Naive thymus-derived CD4-positive, alpha-beta T cell (primary cell): Measurements from ENCODE around the gene ERGIC3. TPM values are rescaled to one million over a fixed set of nuclear protein-coding genes. Genes with fewer than 3 reads are reported as not detected.
A peak's percentile ranks its signal among the peaks of the same experiment; 100 is the strongest.

Source experiments
- ATAC-seq: fragments of 150-1000 bp; cut with Tn5 transposase; 2 replicates; pipeline ENCODE4 v1.10.0; 2021; ENCODE audit warnings: mild to moderate bottlenecking, moderate library complexity
- CTCF ChIA-PET: fragments of 350-600 bp; sonication (Branson Sonifier 250); formaldehyde crosslinking; loops from one replicate; lab custom pipeline; 2021; ENCODE audit warnings: antibody characterized with exemption; lab: Charles Lee
- POLR2A ChIA-PET: fragments of 350-600 bp; sonication (Branson Sonifier 250); formaldehyde crosslinking; loops from one replicate; lab custom pipeline; 2021; ENCODE audit warnings: antibody characterized with exemption, inconsistent platforms; lab: Charles Lee
- DNase-seq, 9 donors: peaks; one replicate each; pipeline versions ENCODE4 v3.0.0 to v3.0.0-alpha.2; 2020 to 2022; ENCODE audit warnings: mixed read lengths in 1 of 9
- H3K27ac ChIP-seq: one replicate; pipeline ENCODE4 v1.7.0; 2013; ENCODE audit warnings: mild to moderate bottlenecking, low read depth, low read length, moderate library complexity
- H3K27me3 ChIP-seq, 2 donors: one replicate each; pipeline ENCODE4 v1.7.0; 2013; ENCODE audit warnings: low read length in 2 of 2, mild to moderate bottlenecking in 2 of 2, moderate library complexity in 2 of 2; ENCODE audit not compliant: control insufficient read depth in 2 of 2, insufficient read depth in 2 of 2
- H3K36me3 ChIP-seq, 3 experiments: 1 replicate in 2 of 3; 2 replicates in 1 of 3; pipeline ENCODE4 v1.7.0; 2013; ENCODE audit warnings: low read length in 3 of 3, mild to moderate bottlenecking in 3 of 3, moderate library complexity in 1 of 3; ENCODE audit not compliant: insufficient read depth in 3 of 3, control insufficient read depth in 2 of 3
- H3K4me1 ChIP-seq, 2 donors: one replicate each; pipeline ENCODE4 v1.7.0; 2013; ENCODE audit warnings: low read length in 2 of 2, mild to moderate bottlenecking in 2 of 2, moderate library complexity in 1 of 2; ENCODE audit not compliant: control insufficient read depth in 2 of 2, insufficient read depth in 2 of 2
- H3K4me3 ChIP-seq: 2 replicates; pipeline ENCODE4 v1.7.0; 2013; ENCODE audit warnings: mild to moderate bottlenecking, low read length
- H3K9me3 ChIP-seq, 3 experiments: 1 replicate in 2 of 3; 2 replicates in 1 of 3; pipeline ENCODE4 v1.7.0; 2013; ENCODE audit warnings: low read length in 3 of 3; ENCODE audit not compliant: control insufficient read depth in 2 of 3
- H3K27ac Mint-ChIP-seq, 9 donors: one replicate each; pipeline ENCODE4 v1.8.0; 2020 to 2022; ENCODE audit warnings: mixed read lengths in 9 of 9, mild to moderate bottlenecking in 8 of 9, moderate library complexity in 5 of 9, inconsistent platforms in 2 of 9
- H3K27me3 Mint-ChIP-seq, 5 donors: one replicate each; pipeline ENCODE4 v1.8.0; 2021 to 2022; ENCODE audit warnings: mixed read lengths in 5 of 5, mild to moderate bottlenecking in 1 of 5
- H3K36me3 Mint-ChIP-seq, 5 donors: one replicate each; pipeline ENCODE4 v1.8.0; 2020 to 2022; ENCODE audit warnings: mixed read lengths in 5 of 5, mild to moderate bottlenecking in 3 of 5, inconsistent platforms in 1 of 5
- H3K4me1 Mint-ChIP-seq, 7 donors: one replicate each; pipeline ENCODE4 v1.8.0; 2020 to 2022; ENCODE audit warnings: mixed read lengths in 7 of 7, mild to moderate bottlenecking in 3 of 7, inconsistent platforms in 1 of 7
- H3K4me3 Mint-ChIP-seq, 10 donors: one replicate each; pipeline ENCODE4 v1.8.0; 2020 to 2022; ENCODE audit warnings: mild to moderate bottlenecking in 10 of 10, mixed read lengths in 10 of 10, moderate library complexity in 6 of 10, inconsistent platforms in 2 of 10
- H3K9me3 Mint-ChIP-seq, 11 donors: one replicate each; pipeline ENCODE4 v1.8.0; 2020 to 2022; ENCODE audit warnings: mixed read lengths in 11 of 11, mild to moderate bottlenecking in 4 of 11, inconsistent platforms in 1 of 11, moderate library complexity in 1 of 11
- intact Hi-C, 2 donors: fragments of 100-400 bp; cut with micrococcal nuclease; formaldehyde crosslinking; loops; one replicate each; pipeline ENCODE4 v1.15.1; 2023
- polyA plus RNA-seq, 2 donors: library from polyadenylated mRNA; unstranded; fragments of 300-500 nt; fragmentation: Illumina TruSeq; gene quantifications; one replicate each; pipeline ENCODE4 v1.2.3, GENCODE V29; 2021
- total RNA-seq, 6 experiments: library from RNA in 5 of 6; stranded (reverse) in 5 of 6; gene quantifications; 1 replicate in 5 of 6; 2 replicates in 1 of 6; pipeline ENCODE4 v1.2.3 and lab custom pipeline; 2021 to 2026

Gene ERGIC3
- total and polyA plus RNA-seq, 7 experiments from 2014 or later, result 135 to 158 (median 148) TPM

GRCh38 chr20:35560541-35560940 is 18.7 kb downstream of the ERGIC3 start:
- no peak for ATAC-seq
- no peaks in the 10 kb centered on the region for H3K27me3 Mint-ChIP-seq
- Histone ChIP-seq H3K36me3 (peaks cover 0 to 35% (median 0%) of the 10 kb centered on the region in 3 experiments), H3K4me3 (no peak overlapping the region), H3K27me3 (no peaks in the 10 kb centered on the region), H3K27ac (no peak overlapping the region), H3K9me3 (no peaks in the 10 kb centered on the region), H3K4me1 (no peaks in the 10 kb centered on the region)
- no peak overlapping the region for H3K27ac Mint-ChIP-seq
- H3K9me3 Mint-ChIP-seq, result no peaks in the 10 kb centered on the region
- ChIA-PET CTCF (interaction anchor here (0.6 kb wide), 1 partner anchor 1434 kb away, joined by 3 read pairs; no protein-coding TSS in a partner anchor), POLR2A (no interaction called here)
- no peak overlapping the region for H3K4me3 Mint-ChIP-seq
- H3K36me3 Mint-ChIP-seq, result peaks cover 0 to 17% (median 0%) of the 10 kb centered on the region in 5 donors
- no peak for DNase-seq
- H3K4me1 Mint-ChIP-seq, result no peaks in the 10 kb centered on the region
- intact Hi-C loops, result no loop called here

DNA sequence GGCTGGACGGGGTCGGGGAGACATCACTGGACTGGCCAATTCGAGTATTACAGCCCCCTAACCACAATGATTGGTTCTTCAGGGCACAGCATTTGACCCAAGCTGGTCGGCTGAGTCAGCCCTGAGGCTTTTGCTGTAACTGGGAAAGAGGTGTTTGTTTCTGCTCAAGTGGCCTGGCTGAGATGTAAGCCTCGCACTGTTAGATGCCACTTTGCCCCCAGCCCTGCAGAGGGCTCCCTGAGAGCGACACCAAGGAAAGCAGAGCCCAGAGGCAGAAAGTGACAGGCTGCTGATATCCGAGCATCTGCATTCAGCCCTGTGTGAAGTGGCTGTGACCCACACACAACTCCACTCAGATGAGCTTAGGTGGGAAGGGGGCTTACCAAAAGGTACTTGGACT is 19.4 kb downstream of the ERGIC3 start:
- POLR2A ChIA-PET, result no interaction called here
- H3K36me3 ChIP-seq, result peaks cover 0 to 28% (median 0%) of the 10 kb centered on the region in 3 experiments
- Mint-ChIP-seq H3K27ac (peak overlapping the region in 1 of 9 donors; percentile 9), H3K36me3 (peaks cover 0 to 16% (median 0%) of the 10 kb centered on the region in 5 donors), H3K4me3 (no peak overlapping the region), H3K27me3 (no peaks in the 10 kb centered on the region), H3K4me1 (no peaks in the 10 kb centered on the region), H3K9me3 (no peaks in the 10 kb centered on the region)
- no peaks in the 10 kb centered on the region for H3K4me1 ChIP-seq
- no peak overlapping the region for H3K4me3 ChIP-seq
- CTCF ChIA-PET, result interaction anchor here (0.7 kb wide), 1 partner anchor 54 kb away, joined by 7 read pairs; the partner anchor contains the start of gene SPAG4
- H3K9me3 ChIP-seq, result no peaks in the 10 kb centered on the region
- H3K27me3 ChIP-seq, result no peaks in the 10 kb centered on the region
- H3K27ac ChIP-seq, result no peak overlapping the region
- ATAC-seq, result peak; percentile 65
- DNase-seq, result peak in 5 of 9 donors; percentile 14 to 23 (median 16)
- intact Hi-C loops, result loop anchor here in 1 of 2 donors (1.0 kb wide), 1 partner anchor 323 kb away; no protein-coding TSS in a partner anchor

DNA sequence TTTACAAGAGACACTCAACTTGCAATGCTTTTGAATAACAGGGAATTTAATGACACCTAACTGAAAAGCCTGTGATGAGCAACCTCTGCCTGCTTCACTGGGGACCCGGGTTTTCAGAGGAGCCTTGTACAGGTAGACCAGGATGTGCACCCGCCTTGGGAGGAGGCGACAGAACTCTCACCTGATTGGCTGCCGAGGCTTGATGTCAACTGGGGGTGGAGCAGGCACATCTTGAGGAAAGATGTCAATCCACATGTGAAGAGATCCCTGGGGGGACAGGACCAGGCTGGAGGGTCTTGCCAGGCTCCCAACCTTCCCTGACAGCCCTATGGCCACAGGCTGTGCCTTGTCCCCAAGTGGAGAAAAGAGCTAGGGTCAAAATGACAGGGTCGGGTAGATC is 19.8 kb downstream of the ERGIC3 start:
- no peak overlapping the region for H3K27ac ChIP-seq
- H3K4me1 ChIP-seq, result no peaks in the 10 kb centered on the region
- Mint-ChIP-seq H3K4me3 (no peak overlapping the region), H3K36me3 (peaks cover 0 to 13% (median 0%) of the 10 kb centered on the region in 5 donors), H3K4me1 (no peaks in the 10 kb centered on the region), H3K9me3 (no peaks in the 10 kb centered on the region), H3K27me3 (no peaks in the 10 kb centered on the region), H3K27ac (peak overlapping the region in 1 of 9 donors; percentile 9)
- H3K9me3 ChIP-seq, result no peaks in the 10 kb centered on the region
- CTCF ChIA-PET, result interaction anchor here (0.6 to 0.7 kb wide), 3 partner anchors 15 to 275 kb away, joined by 3 to 7 read pairs (median 4); partner anchors contain the start of gene SPAG4
- H3K36me3 ChIP-seq, result peaks cover 0 to 24% (median 0%) of the 10 kb centered on the region in 3 experiments
- no peak for DNase-seq
- POLR2A ChIA-PET, result no interaction called here
- no peak overlapping the region for H3K4me3 ChIP-seq
- intact Hi-C loops, result loop anchor here in 1 of 2 donors (1.0 kb wide), 1 partner anchor 323 kb away; no protein-coding TSS in a partner anchor
- no peaks in the 10 kb centered on the region for H3K27me3 ChIP-seq
- no peak for ATAC-seq

DNA sequence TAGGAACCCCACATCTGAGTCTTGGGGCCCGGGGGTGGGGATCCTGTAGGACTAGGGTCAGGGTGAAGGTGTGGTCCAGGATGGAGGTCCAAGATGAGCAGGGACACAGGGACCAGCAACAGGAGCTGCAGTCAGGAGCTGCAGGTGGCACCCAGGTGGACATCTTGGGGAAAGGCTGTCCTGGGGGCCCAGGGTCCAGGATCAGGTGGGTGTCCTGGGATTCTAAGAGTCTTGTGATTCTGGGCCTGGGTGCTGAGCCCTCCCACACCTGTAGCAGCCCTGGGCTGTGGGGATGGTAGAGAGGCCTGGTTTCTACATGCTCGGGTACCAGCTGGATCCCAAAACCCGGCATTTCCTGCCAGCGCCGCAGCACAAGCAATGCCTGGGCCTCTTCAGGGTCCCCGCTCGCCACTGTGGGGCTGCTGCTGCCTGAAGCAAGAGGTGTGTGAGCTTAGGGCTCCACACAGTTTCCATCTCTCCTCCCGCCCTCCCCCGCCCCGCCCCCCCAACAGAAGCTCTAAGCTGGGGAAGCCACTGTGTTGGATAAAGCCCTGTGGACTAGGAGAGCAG is 20.7 kb downstream of the ERGIC3 start:
- Histone ChIP-seq H3K4me3 (no peak overlapping the region), H3K27me3 (no peaks in the 10 kb centered on the region), H3K36me3 (peaks cover 0 to 14% (median 0%) of the 10 kb centered on the region in 3 experiments), H3K27ac (no peak overlapping the region), H3K9me3 (no peaks in the 10 kb centered on the region), H3K4me1 (no peaks in the 10 kb centered on the region)
- H3K4me3 Mint-ChIP-seq, result no peak overlapping the region
- CTCF ChIA-PET, result interaction anchor here (0.7 kb wide), 1 partner anchor 304 kb away, joined by 4 read pairs; no protein-coding TSS in a partner anchor
- ATAC-seq (no peak), DNase-seq (no peak)
- no peak overlapping the region for H3K27ac Mint-ChIP-seq
- peaks cover 0 to 4% (median 0%) of the 10 kb centered on the region in 5 donors for H3K27me3 Mint-ChIP-seq
- intact Hi-C loops, result no loop called here
- H3K9me3 Mint-ChIP-seq, result no peaks in the 10 kb centered on the region
- H3K4me1 Mint-ChIP-seq, result no peaks in the 10 kb centered on the region
- POLR2A ChIA-PET, result interaction anchor here (0.5 kb wide), 1 partner anchor 353 kb away, joined by 3 read pairs; no protein-coding TSS in a partner anchor
- H3K36me3 Mint-ChIP-seq, result peaks cover 0 to 9% (median 0%) of the 10 kb centered on the region in 5 donors

DNA sequence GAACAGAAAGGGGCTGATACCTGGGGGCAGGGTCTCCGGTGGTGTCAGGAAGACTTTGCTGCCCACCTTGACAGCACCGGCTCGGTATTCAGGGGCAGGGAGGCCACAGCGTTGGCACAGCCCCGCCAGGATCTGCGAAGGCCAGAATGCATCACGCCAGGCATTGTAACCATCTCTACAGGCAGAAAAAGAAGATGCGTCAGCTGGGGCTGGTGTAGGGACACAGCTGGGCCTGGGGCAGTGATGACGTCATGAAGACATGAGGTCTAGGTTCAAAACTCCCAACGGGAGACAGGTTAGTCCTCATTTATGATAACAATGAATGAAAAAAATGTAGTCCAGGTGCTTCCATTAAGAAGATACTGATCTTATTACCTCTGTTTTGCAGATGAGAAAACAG is 22.0 kb downstream of the ERGIC3 start:
- Histone ChIP-seq H3K4me3 (no peak overlapping the region), H3K9me3 (no peaks in the 10 kb centered on the region), H3K27ac (no peak overlapping the region), H3K27me3 (no peaks in the 10 kb centered on the region), H3K36me3 (peaks cover 0 to 9% (median 0%) of the 10 kb centered on the region in 3 experiments), H3K4me1 (no peaks in the 10 kb centered on the region)
- Mint-ChIP-seq H3K27ac (no peak overlapping the region), H3K9me3 (no peaks in the 10 kb centered on the region), H3K4me1 (peaks cover 0 to 3% (median 0%) of the 10 kb centered on the region in 7 donors), H3K36me3 (no peaks in the 10 kb centered on the region), H3K27me3 (peaks cover 0 to 6% (median 0%) of the 10 kb centered on the region in 5 donors), H3K4me3 (no peak overlapping the region)
- intact Hi-C loops, result no loop called here
- no peak for DNase-seq
- POLR2A ChIA-PET, result interaction anchor here (0.6 kb wide), 1 partner anchor 16 kb away, joined by 3 read pairs; no protein-coding TSS in a partner anchor
- ATAC-seq, result no peak
- CTCF ChIA-PET, result interaction anchor here (0.5 to 0.6 kb wide), 2 partner anchors 56 to 121 kb away, joined by 3 read pairs; no protein-coding TSS in a partner anchor

DNA sequence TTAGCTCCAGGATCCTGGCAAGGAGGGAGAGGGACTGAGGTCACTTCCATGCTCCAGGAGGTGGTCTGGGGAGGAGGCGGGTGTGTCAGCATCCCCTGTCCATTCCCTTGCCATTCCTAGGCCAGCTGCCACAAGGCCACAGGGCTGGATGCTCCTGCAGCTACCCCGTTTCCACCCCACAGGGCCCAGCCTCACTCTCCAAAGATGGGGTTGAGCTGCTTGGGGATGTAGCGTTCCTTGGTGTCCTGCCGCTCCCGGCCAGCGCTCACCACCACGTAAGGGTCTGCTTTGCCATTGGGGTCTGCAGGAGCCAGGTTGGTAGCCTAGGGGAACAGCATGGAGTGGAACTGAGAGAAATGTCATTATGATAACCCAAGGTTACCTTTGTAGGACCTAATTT is 23.0 kb downstream of the ERGIC3 start:
- peak overlapping the region in 1 of 9 donors; percentile 62 for H3K27ac Mint-ChIP-seq
- no peak overlapping the region for H3K4me3 Mint-ChIP-seq
- POLR2A ChIA-PET, result no interaction called here
- CTCF ChIA-PET, result no interaction called here
- Histone ChIP-seq H3K4me1 (no peaks in the 10 kb centered on the region), H3K27me3 (no peaks in the 10 kb centered on the region), H3K9me3 (no peaks in the 10 kb centered on the region), H3K36me3 (no peaks in the 10 kb centered on the region), H3K27ac (no peak overlapping the region), H3K4me3 (no peak overlapping the region)
- ATAC-seq (no peak), DNase-seq (no peak)
- peaks cover 0 to 3% (median 0%) of the 10 kb centered on the region in 7 donors for H3K4me1 Mint-ChIP-seq
- H3K36me3 Mint-ChIP-seq, result no peaks in the 10 kb centered on the region
- no peaks in the 10 kb centered on the region for H3K9me3 Mint-ChIP-seq
- intact Hi-C loops, result no loop called here
- H3K27me3 Mint-ChIP-seq, result peaks cover 0 to 6% (median 0%) of the 10 kb centered on the region in 5 donors
